ENCODE data around the gene FNDC3B.

DNA sequence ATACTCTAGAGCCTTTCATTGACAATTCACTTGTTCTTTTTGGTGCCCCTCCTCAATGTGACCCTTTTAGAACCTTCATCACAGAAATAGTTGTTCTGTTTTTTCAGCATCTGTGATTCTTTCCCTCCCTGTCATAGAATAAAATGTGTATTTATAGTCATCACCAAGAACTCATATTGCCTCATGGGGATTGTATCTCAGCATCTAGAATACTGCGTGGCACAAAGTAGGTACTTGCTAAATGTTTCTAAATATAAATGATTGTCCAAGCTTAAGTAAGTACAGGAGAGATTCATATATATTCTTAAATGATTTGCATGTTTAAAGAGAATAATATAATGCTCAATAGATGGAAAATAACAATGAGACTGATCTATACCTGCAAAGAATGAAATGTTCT, 190.1 kb downstream of the FNDC3B start:
- TF ChIP-seq, protein P1, sequence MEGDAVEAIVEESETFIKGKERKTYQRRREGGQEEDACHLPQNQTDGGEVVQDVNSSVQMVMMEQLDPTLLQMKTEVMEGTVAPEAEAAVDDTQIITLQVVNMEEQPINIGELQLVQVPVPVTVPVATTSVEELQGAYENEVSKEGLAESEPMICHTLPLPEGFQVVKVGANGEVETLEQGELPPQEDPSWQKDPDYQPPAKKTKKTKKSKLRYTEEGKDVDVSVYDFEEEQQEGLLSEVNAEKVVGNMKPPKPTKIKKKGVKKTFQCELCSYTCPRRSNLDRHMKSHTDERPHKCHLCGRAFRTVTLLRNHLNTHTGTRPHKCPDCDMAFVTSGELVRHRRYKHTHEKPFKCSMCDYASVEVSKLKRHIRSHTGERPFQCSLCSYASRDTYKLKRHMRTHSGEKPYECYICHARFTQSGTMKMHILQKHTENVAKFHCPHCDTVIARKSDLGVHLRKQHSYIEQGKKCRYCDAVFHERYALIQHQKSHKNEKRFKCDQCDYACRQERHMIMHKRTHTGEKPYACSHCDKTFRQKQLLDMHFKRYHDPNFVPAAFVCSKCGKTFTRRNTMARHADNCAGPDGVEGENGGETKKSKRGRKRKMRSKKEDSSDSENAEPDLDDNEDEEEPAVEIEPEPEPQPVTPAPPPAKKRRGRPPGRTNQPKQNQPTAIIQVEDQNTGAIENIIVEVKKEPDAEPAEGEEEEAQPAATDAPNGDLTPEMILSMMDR (conservative IDR thresholded peaks at IDR 0.05; ENCODE audit: low read length): no peak
- TF ChIP-seq EZH2phosphoT487 (IDR thresholded peaks at IDR 0.05; ENCODE audit: borderline replicate concordance): no peak

Measured in Loucy (cell line).